Lower leg skin (tissue), 3 donors: ENCODE measurements around the gene ARFGAP3.

Experiments used
- CTCF ChIP-seq, 3 donors: fragments of 450-650 bp; IDR thresholded peaks; one replicate each; pipeline ENCODE4 v1.5.1; 2016; ENCODE audit warnings: antibody characterized with exemption in 3 of 3, mild to moderate bottlenecking in 3 of 3, moderate library complexity in 2 of 3
- POLR2A ChIP-seq, 2 donors: fragments of 450-650 bp; IDR thresholded peaks; one replicate each; pipeline ENCODE4 v1.6.1; 2016 to 2017; ENCODE audit warnings: antibody characterized with exemption in 2 of 2, mild to moderate bottlenecking in 1 of 2, moderate library complexity in 1 of 2

- TF ChIP-seq POLR2A (IDR thresholded peaks at IDR 0.05) (no peak), CTCF (IDR thresholded peaks at IDR 0.05) (no peak)
Measured at GRCh38 chr22:42830161-42830560, 26.9 kb downstream of the ARFGAP3 start.
